GM19193 (cell line): Measurements from ENCODE around the gene TMEM82.

Source experiments
- POLR2A ChIP-seq: IDR thresholded peaks from 4 replicates; pipeline ENCODE4 v1.6.1; 2011; ENCODE audit not compliant: insufficient read depth, insufficient read length; ENCODE audit errors: extremely low read depth

Gene TMEM82

GRCh38 chr1:15739259-15739658 lies 3.0 kb upstream of the TMEM82 start:
- TF ChIP-seq POLR2A = no peak

- TF ChIP-seq POLR2A = no peak
Observed at GRCh38 chr1:15739745-15740144, 2.6 kb upstream of the TMEM82 start.

- no peak for TF ChIP-seq POLR2A
Observed at GRCh38 chr1:15740924-15741850, 1.1 kb upstream of the TMEM82 start.

- TF ChIP-seq POLR2A = no peak
Observed at GRCh38 chr1:15744122-15744679, 1.9 kb downstream of the TMEM82 start.

GRCh38 chr1:15747378-15747777 lies 5.1 kb downstream of the TMEM82 start:
- no peak for TF ChIP-seq POLR2A

- TF ChIP-seq POLR2A = no peak
Observed at GRCh38 chr1:15748264-15748663, 6.0 kb downstream of the TMEM82 start.

- TF ChIP-seq POLR2A = no peak
Observed at GRCh38 chr1:15748690-15749398, 6.5 kb downstream of the TMEM82 start.

GRCh38 chr1:15749399-15750291 lies 7.3 kb downstream of the TMEM82 start:
- no peak for TF ChIP-seq POLR2A

GRCh38 chr1:15750924-15751323 lies 8.6 kb downstream of the TMEM82 start:
- TF ChIP-seq POLR2A = no peak

- no peak for TF ChIP-seq POLR2A
Observed at GRCh38 chr1:15751717-15752116, 9.4 kb downstream of the TMEM82 start.

- no peak for TF ChIP-seq POLR2A
Observed at GRCh38 chr1:15753776-15754175, 11.5 kb downstream of the TMEM82 start.

- TF ChIP-seq POLR2A = no peak
Observed at GRCh38 chr1:15755021-15755645, 12.8 kb downstream of the TMEM82 start.

- no peak for TF ChIP-seq POLR2A
Observed at GRCh38 chr1:15755646-15756040, 13.3 kb downstream of the TMEM82 start.

- no peak for TF ChIP-seq POLR2A
Observed at GRCh38 chr1:15756143-15757015, 14.1 kb downstream of the TMEM82 start.

GRCh38 chr1:15757016-15757543 lies 14.8 kb downstream of the TMEM82 start:
- TF ChIP-seq POLR2A = no peak
